ES-I3 (cell line): Measurements from ENCODE around the gene UBA3.

Experiments
- H3K36me3 ChIP-seq: 2 replicates; pipeline ENCODE4 v1.6.1; 2013; ENCODE audit warnings: mild to moderate bottlenecking, low read length, control low read depth, moderate library complexity; ENCODE audit not compliant: insufficient read depth
- H3K4me1 ChIP-seq: 2 replicates; pipeline ENCODE4 v1.6.1; 2013; ENCODE audit warnings: mild to moderate bottlenecking, control low read depth, low read length; ENCODE audit not compliant: insufficient read depth
- H3K9ac ChIP-seq: 2 replicates; pipeline ENCODE4 v1.6.1; 2013; ENCODE audit warnings: low read depth, mild to moderate bottlenecking, low read length, moderate library complexity
- H3K9me3 ChIP-seq: 2 replicates; pipeline ENCODE4 v1.6.1; 2013; ENCODE audit warnings: mild to moderate bottlenecking, low read length, moderate library complexity; ENCODE audit not compliant: control insufficient read depth, insufficient read depth

UBA3 gene

DNA sequence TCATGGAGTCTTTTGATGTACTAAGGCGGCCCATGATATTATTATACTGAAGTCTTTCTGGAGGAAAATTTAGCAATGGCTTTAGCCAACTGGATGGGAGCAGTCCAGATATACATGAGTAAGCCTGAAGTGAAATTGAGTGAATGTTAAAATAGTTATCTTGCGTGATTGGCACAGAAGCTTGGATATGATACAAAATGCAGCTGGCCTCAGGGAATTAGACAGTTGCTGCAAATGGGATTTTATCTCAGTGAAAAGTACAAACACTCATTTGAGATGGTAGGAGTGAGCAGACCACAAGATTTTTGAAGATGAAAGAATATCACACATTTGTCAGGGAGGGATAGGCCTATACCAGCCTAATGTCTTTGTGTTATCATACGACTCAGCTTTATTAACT is 33.4 kb upstream of the UBA3 start:
- H3K9ac ChIP-seq: no peak overlapping the region
- peaks cover 6% of the 10 kb centered on the region for H3K4me1 ChIP-seq
- no peaks in the 10 kb centered on the region for H3K9me3 ChIP-seq
- no peaks in the 10 kb centered on the region for H3K36me3 ChIP-seq

DNA sequence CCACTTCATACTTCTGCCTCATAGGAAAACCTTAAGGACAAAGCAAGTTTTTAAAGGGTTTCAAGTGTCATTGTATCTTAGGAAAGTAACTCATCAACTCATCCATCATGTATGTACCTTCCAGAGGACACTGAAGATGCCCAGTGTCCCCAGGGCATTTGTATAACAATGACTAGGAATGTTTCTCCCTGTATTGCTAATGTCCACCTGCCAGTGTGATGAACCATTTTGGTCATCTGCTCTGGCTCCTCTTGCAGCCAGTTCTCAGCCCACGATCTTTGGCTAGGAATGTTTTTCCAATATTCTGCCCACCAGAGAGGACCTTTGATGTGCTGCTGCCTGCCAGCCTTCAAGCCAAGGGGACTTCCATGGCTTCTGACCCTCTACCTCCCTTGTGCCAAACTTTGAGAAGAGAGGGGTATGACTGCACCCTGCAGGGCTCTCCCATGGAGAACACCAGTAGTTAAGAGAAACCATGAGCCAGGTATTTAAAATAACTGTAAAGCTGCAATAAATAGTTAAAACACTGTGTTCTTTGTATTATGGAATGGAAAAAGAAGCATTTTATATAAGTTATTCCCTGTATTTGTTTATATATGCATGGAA is 30.9 kb upstream of the UBA3 start:
- Histone ChIP-seq H3K9me3 (no peaks in the 10 kb centered on the region), H3K9ac (no peak overlapping the region), H3K4me1 (peaks cover 6% of the 10 kb centered on the region), H3K36me3 (no peaks in the 10 kb centered on the region)

DNA sequence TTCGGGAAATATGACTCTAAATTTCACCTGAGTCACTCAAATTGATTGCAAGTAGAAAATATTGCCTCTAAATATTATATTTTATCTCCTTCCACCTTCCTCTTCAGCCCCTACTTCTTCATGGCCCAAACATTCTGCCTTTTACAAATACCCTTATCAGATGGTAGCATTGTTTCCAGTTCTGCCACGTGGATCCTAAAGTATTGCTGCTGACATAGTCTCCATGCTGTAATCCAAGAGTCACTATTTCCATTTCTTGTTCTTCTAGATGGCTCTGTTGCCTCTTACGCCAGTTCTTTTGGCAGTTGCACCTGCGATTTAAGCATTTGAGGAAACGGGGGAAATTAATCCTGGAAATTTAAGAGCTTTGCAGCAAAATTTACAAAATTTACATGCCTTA is 28.6 kb upstream of the UBA3 start:
- H3K4me1 ChIP-seq: peaks cover 6% of the 10 kb centered on the region
- no peak overlapping the region for H3K9ac ChIP-seq
- H3K36me3 ChIP-seq: no peaks in the 10 kb centered on the region; the same call in 1 of the 2 replicates
- no peaks in the 10 kb centered on the region for H3K9me3 ChIP-seq

DNA sequence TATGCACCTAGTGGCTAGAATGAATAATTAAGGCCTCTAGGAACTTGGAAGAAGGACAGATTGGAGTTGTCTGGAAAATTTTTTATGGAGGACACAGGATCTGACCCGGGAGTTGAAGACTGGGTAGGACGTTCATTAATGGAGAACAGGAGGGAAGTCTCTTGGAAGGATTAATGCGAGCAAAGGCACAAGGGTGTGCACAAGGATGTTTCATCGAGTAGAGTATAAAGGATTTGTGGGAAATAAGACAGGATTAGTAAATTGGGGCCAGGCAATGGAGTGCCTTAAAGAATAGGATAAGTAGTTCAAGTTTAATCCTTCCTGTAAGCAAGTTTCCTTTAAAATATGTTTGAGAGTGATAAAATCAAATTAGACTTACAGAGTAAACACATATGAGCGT is 27.7 kb upstream of the UBA3 start:
- no peak overlapping the region for H3K9ac ChIP-seq
- peaks cover 6% of the 10 kb centered on the region for H3K4me1 ChIP-seq
- no peaks in the 10 kb centered on the region for H3K9me3 ChIP-seq
- no peaks in the 10 kb centered on the region; the same call in 1 of the 2 replicates for H3K36me3 ChIP-seq

DNA sequence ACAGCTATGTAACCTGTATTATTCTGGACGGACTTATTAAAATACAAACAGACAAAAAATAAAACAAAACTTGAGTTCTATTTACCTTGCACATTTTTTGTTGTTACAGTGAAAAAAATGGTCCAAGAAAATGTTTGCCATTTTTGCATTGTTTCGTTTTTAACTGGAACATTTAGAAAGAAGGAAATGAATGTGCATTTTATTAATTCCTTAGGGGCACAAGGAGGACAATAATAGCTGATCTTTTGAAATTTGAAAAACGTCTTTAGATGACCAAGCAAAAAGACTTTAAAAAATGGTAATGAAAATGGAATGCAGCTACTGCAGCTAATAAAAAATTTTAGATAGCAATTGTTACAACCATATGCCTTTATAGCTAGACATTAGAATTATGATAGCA is 25.2 kb upstream of the UBA3 start:
- Histone ChIP-seq H3K36me3 (no peaks in the 10 kb centered on the region; the same call in 1 of the 2 replicates), H3K9me3 (no peaks in the 10 kb centered on the region), H3K4me1 (no peaks in the 10 kb centered on the region), H3K9ac (no peak overlapping the region)

DNA sequence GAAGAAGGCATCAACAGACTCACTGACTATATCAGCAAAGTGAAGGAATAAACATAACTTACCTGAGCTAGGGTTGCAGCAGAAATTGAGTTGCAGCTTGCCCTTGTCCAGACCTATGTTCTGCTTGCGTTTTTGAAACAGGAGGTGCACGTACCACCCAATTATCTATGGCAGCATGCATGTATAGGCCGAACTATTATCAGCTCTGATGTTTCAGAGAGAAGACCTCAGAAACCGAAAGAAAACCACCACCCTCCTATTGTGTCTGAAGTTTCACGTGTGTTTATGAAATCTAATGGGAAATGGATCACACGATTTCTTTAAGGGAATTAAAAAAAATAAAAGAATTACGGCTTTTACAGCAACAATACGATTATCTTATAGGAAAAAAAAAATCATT is 24.4 kb upstream of the UBA3 start:
- H3K4me1 ChIP-seq: no peaks in the 10 kb centered on the region
- no peak overlapping the region for H3K9ac ChIP-seq
- H3K36me3 ChIP-seq: no peaks in the 10 kb centered on the region; the same call in 1 of the 2 replicates
- no peaks in the 10 kb centered on the region for H3K9me3 ChIP-seq

DNA sequence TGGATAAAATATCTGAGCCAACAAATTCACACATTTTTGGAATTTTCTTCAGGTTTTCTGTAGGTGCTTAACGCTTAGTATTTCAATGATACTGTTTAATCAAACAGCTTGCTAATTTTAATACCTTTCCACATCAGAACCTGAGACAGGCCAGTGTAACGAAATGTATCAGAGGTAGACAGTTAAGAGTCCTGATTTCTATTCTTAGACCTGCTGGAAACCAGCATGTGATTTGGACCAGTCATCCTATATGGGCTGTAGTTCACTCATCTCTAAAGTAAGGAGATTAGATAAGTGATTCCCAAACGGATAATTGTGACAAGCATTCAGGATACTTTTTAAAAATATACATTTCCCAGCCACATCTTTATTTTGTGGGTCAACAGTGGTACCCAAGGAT is 23.0 kb upstream of the UBA3 start:
- Histone ChIP-seq H3K4me1 (no peaks in the 10 kb centered on the region), H3K36me3 (no peaks in the 10 kb centered on the region; the same call in 1 of the 2 replicates), H3K9ac (no peak overlapping the region), H3K9me3 (no peaks in the 10 kb centered on the region)

DNA sequence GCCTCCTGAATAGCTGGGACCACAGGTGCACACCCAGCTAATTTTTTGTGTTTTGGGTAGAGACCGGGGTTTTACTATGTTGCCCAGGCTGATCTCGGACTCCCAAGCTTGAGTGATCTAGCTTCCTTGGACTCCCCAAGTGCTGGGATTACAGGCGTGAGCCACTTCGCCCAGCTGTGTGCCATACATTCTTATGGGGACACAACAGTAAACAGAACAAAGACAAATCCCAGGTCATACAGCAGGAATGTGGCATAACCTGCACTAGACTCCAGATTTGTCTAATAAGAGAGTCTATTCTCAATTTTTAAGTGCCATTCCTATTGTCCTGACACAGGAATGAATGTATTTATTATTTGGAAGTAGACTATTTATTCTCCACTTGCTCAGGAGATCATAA is 22.2 kb upstream of the UBA3 start:
- Histone ChIP-seq H3K9me3 (no peaks in the 10 kb centered on the region), H3K4me1 (no peaks in the 10 kb centered on the region), H3K9ac (no peak overlapping the region)

DNA sequence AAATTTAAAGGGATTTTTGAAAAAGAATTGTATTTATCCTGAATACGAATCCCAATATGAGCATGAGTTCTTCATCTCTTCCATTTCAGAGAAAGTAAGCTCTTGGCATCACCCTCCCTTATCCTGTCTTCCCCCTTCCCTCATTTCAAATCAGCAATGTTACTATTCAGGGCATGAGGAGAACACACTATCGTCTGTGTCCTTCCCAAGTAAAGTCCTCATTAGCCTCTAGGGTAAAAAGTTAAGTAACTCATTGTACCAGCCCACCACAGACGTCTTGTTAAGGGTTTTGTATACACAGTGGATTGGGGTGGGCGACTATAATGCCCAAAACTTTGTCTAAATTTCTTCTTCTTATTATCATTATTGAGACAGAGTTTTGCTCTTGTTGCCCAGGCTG is 19.4 kb upstream of the UBA3 start:
- Histone ChIP-seq H3K36me3 (no peaks in the 10 kb centered on the region; the same call in 1 of the 2 replicates), H3K9me3 (no peaks in the 10 kb centered on the region), H3K4me1 (peaks cover 7% of the 10 kb centered on the region), H3K9ac (no peak overlapping the region)

More for the DNA sequence above, 22.2 kb upstream of the UBA3 start:
- no peaks in the 10 kb centered on the region; the same call in 1 of the 2 replicates for H3K36me3 ChIP-seq

DNA sequence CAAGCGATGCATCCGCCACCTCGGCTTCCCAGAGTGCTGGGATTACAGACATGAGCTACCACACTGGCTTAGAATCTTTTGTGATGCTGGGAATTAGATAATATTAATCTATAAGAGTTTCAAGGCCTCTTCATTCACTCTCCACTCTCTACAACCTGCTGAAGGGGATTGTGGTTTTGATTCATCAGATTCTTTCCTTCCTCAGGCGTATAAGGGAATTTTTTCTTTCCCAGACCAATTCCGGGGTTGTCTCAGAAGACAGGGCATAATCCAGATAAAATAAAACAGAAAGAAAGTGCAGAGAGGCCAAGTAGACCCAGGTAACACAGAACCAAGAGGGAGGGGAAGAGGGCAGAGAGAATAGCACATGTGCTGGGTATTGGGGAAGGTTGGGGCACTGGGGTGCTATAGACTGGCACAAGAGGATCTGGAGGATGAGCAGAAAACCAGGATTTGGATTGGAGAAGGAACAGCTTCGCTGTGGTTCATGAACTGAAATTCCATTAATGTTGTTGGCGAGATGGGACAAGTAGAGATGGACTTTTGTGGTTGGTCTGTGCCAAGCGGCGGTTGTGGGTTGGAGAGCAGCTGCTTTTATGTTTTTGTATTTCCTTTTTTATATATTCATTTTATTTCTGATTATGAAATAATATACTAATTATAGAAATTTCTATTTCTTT is 17.4 kb upstream of the UBA3 start:
- H3K36me3 ChIP-seq: no peaks in the 10 kb centered on the region; the same call in 1 of the 2 replicates
- H3K4me1 ChIP-seq: peaks cover 17% of the 10 kb centered on the region
- no peak overlapping the region for H3K9ac ChIP-seq
- no peaks in the 10 kb centered on the region for H3K9me3 ChIP-seq

DNA sequence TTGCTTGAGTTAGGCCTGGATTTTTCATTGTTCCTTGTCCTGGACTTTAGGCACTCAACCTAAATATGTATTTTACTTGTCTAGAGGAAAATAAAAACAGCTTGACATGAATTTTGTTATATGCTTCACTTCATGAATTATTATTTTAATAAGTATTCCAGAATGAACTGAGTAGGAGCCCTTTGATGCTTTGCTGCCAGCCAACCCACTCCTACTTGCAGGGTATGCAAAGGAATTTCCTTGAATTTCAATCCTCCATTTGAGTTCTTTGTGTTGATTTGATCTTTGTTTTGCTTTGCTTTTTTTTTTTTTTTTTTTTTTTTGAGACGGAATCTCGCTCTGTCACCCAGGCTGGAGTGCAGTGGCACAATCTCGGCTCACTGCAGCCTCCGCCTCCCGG is 16.1 kb upstream of the UBA3 start:
- no peaks in the 10 kb centered on the region; the same call in 1 of the 2 replicates for H3K36me3 ChIP-seq
- H3K9ac ChIP-seq: no peak overlapping the region
- H3K4me1 ChIP-seq: peaks cover 28% of the 10 kb centered on the region
- H3K9me3 ChIP-seq: no peaks in the 10 kb centered on the region

DNA sequence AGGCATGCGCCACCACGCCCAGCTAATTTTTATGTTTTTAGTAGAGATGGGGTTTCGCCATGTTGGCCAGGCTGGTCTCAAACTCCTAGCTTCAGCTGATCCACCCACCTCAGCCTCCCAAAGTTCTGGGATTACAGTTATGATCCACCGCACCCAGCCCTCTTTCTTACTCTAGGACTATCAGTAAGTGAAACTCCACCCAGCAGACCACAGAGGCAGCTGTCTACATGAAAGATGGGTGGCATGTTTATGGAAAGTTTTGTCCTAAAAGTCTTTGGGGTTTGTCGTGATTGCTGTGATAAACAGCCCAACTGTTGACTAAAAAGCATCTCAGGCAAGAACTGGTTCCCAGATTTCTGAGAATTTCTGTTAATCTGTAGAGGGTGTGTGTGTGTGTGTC is 15.5 kb upstream of the UBA3 start:
- H3K9me3 ChIP-seq: no peaks in the 10 kb centered on the region
- H3K4me1 ChIP-seq: peaks cover 28% of the 10 kb centered on the region
- no peak overlapping the region for H3K9ac ChIP-seq
- H3K36me3 ChIP-seq: no peaks in the 10 kb centered on the region; the same call in 1 of the 2 replicates

DNA sequence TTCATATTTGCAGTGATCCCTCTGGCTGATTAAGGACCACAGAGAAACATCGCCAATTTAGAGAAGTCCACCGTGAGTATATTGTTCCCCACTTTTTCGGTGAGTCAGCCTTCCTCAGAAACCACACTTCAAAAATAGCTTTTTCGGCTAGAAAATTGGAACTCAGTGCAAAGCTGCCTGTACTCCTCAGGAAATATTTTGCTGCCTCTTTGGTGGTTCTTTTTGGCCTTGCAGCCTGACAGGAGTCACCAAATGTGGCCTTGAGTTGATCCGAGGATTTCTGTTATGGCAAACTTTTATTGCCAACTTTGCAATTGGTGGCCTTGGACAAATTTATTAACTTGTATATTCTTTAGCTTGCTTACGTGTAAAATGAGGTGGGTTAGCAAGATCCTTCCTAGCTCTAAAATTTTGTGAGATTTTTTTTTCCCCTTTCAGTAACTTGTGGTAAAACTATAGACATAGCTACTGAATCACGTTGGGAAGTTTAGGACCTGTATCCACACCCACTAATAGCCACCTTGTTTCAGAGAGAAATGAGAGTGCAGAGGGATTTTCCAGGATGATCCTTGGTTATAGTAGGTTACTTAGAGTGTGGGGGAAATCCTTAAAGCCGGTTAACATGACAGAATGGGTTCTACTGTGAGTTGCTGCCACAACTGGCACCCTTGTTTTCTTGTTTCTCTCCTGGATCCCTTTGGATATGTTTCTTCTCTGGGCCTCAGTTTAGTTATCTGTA is 14.5 kb upstream of the UBA3 start:
- no peaks in the 10 kb centered on the region for H3K9me3 ChIP-seq
- peaks cover 37% of the 10 kb centered on the region for H3K4me1 ChIP-seq
- no peak overlapping the region for H3K9ac ChIP-seq
- H3K36me3 ChIP-seq: no peaks in the 10 kb centered on the region; the same call in 1 of the 2 replicates

DNA sequence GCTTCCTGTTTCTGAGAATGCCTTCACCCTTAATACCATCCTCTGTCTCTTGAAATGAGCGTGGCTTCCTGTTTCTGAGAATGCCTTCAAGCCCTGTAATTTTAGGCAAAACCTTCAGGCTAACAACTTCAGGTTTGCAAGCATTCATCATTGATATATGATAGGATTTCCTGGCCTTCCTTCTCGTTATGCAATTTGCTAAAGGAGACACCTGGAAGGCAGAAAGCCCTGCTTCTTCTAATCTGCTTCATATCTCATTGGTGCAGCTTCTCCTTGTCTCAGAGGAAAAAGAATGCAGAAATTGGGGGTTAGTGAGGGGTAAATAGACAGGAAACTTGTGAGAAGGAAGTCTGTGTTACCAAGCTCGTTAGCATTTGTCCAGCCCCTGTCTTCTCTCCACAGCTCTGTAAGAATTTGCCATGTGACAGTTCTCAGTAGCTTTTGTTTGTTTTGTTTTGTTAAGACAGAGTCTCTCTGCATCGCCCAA is 11.9 kb upstream of the UBA3 start:
- no peaks in the 10 kb centered on the region for H3K9me3 ChIP-seq
- peaks cover 55% of the 10 kb centered on the region for H3K4me1 ChIP-seq
- H3K9ac ChIP-seq: no peak overlapping the region; the same call in 1 of the 2 replicates
- H3K36me3 ChIP-seq: no peaks in the 10 kb centered on the region; the same call in 1 of the 2 replicates
